Limb (tissue), 2 donors: Measurements from ENCODE around the gene DBX1.

Experiments used
- DNase-seq, 2 donors: peaks; one replicate each; pipeline ENCODE4 v3.0.0-alpha.2; 2016; ENCODE audit errors: extremely low spot score in 2 of 2

DBX1 gene

DNA sequence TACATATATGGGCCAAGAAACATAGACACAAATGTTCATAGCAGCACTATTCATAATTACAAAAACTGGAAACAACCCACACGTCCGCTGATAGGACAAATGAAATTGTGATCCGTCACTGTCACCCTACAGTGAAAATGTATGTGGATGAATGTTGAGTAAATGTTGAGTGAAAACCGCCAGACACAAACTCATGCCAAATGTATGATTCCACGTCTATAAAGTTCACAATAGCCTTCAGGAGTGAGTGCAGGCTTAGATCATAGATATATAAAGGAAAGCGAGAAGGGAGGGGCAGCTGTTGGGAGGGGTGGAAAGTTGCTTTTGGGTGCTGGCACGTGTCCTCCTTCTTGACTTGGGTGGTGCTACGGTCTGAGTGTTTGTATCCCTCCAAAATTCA is 33.6 kb downstream of the DBX1 start:
- DNase-seq = no peak

DNA sequence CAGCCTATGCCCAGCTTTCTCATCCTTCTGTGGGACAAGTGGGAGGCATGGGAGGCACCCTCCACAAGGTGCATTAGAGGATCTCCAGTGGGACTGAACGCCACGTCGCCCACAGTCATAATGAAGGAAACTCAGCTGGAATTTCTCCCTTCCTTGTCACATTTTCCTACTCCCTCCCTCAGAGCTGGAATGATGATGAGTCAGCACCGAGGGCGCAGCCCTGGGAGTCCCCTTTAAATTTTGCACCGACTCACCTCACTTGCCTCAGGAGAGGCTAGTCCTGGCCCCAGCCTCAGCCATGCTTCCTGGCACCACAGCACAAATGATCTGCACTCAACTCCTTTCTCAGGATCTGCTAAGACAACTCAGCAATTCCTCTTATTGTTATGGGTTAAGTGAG is 34.3 kb downstream of the DBX1 start:
- DNase-seq = no peak

DNA sequence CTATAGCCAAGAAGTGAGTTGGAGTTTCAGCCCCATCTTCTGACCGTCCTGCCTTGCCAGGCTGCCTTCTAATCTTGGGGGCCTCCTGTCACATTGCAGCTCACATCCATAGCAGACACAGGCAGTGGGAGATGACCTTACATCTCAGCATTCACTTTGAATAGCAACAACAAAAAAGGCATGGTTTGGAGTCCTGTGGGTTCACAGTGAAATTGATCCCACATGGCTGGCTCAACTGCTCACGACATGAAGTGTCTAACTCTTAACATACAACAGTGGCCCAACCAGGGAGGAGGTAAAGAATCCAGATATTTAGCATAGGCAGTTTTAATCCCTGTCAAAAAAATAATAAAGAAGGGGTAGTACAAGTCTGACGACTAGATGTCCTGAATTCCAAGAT is 38.1 kb downstream of the DBX1 start:
- no peak for DNase-seq

DNA sequence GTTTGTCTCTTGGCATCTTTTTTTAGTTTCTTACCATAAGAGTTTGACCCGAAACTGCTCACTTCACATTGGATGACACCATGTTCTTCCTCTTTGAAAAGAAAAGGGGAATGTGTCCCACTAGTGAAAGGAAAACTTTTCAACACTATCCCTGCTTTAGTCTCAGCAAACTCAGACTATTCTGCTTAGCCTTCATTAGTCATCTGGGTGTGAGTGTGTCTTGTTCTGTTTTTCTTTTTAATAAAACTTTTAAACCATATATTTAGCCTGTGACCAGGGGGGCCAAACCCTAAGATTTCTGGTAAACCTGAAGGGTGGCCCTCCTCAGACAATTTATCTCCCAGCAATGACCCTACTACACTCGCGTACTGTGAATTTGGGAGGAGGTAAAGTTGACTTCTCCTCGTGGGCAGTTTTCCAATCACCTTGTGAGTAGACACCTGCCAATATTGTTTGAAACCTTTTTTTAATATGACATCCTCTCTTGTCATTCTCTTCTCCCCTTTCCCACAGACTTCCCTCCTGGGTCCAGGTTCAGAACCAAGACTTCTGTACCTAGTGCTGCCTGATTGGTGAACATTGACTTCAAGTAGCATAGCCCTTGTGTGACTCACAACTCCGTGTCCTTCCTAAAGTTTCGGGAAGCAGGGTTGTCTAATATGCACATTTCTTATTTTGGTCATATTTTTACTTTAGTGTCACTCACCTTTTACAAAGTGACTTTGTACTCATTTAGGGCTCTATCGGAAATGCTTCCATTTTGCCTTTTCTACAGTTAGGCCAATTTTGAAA is 39.9 kb downstream of the DBX1 start:
- DNase-seq = no peak

DNA sequence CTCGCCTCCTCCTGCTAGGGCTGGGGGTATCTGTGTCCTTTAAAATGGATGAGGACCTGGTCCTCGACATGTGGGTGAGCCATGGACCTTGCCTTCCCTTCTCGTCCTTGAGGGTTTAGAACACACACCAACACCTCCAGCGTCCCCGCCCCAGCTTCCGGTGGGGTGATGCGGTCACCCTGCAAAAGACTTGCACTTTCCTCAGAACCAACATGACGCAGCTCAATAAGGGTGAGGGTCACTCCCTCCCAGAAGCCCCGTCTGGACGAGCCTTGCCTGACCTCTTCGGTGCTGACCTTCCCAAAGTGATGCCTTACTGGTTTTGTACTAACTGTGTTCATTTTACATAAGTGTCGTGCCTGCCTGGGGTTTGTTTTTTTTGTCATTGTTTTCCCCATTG is 41.0 kb downstream of the DBX1 start:
- DNase-seq = no peak

DNA sequence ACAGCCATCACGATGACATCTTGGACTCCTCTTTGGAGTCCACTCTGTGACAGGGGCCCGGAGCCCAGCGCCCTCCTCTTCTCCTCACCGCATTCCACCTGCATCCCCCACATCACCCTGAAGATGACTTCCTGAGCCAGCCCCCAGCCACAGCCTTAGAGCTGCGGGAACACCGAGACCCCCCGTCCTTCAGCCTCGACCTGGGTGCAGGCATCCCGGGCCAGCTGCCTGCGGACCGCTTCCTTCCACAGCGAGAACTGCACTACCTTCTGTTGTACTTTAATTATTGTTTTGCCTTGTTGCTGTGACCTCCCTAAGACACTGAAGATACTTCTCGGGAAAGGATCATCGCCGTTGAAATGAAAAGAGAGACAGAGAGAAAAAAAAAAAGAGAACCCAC is 42.1 kb downstream of the DBX1 start:
- DNase-seq = no peak

DNA sequence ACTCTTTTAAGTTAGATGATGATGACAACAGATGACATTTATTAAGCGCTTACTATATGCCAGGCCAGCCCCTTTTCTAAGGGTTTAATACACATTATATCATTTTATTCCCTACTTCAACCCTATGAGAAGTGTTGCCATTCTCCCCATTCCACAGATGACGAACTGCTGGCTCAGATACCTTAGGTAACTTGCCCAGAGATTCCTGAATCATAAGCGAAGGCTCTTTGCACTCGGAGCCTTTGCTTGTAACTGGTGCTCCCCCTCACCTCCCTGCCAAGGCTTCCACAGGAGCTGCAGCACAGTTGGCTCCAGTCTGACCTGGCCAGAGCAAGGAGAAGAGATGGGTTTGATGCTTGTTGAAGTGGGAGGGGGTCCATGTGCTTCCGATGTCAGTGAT is 43.0 kb downstream of the DBX1 start:
- no peak for DNase-seq

DNA sequence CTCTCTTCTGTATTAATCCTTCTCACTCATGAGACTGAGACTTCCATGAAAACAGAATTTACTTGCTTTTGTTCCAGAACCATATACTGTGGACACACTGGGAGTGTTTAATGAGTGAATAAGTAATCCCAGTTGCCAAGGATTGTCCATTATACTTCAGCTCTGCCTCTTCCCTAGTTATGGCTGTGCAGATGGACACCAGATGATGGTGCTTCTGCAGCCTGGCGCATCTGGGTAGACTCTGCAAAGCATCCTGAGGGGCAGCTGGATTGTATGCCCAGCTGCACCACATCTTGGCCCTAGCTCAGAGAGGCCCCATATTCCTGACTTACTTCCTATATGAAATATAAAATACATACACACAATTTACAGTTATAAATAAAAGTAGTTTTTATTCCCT is 43.5 kb downstream of the DBX1 start:
- DNase-seq = no peak

DNA sequence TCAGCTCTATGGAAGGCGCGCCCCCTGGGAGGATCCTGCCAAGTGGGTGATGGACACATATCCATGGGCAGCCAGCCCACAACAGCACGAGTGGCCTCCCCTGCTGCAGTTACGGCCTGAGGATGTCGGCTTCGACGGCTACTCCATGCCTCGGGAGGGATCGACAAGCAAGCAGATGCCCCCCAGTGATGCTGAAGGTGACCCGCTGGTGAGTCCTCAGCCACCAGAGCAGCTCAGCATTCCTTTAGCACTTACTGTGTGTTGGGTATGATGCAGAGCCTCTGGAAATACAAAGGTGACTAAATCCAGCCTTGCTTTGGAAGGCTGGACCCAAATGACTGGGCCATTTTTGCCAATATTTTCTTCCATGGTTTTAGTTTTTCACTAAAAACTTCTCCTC is 45.7 kb downstream of the DBX1 start:
- no peak for DNase-seq

DNA sequence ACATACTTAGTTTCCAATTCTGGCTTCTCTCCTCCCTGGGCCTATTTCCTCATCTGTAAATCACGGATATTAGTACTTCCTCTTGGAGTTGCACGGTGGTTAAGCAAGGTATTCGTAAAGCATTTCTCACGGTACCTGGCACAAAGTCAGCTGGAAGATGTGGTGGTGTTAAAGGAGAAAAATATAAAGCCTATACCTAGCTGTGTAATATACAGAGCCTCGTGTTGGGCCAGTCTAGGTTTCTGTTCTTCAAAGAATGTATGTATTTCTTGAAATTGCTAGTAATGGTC is 47.2 kb downstream of the DBX1 start:
- no peak for DNase-seq

DNA sequence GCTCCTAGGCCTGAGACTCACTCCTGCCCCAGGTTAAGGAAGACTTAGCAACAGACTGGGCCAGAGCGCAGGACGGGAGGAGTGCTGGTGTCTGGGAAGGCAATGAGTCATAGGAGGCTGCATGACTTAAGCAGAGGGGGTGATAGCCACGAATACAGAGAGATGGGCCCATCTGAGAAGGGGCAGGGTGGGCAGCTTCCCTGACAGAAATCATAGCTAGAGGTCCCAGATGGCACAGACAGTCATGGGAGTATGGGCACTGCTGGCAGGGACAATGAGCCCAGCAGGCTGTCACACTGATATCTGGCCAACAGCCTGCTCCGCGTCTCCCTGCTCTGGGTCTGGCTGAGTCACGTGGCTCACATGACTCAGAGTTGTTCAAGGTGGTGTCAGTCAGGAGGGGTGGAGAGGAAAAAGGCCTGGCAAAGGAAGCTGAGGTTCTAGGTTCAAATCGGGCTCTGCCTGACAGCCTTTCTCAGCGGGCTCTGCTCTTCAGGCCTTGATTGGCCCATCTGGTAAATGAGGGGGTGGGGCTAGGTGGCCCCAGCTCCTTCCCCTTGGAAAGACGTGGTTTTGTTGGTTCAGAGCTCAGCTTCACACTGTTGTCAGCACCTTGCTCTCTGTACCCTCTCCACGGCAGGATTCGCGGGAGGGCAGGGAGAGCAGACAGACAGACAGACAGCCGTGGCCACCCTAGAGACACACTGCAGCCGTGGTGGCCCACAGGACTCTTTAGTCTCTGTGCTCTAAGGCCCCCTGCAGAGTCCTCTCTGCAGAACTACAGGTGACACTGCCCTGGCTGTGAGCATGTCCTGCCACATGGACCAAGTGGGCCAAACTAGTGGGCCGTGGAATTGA is 47.8 kb downstream of the DBX1 start:
- DNase-seq = no peak

DNA sequence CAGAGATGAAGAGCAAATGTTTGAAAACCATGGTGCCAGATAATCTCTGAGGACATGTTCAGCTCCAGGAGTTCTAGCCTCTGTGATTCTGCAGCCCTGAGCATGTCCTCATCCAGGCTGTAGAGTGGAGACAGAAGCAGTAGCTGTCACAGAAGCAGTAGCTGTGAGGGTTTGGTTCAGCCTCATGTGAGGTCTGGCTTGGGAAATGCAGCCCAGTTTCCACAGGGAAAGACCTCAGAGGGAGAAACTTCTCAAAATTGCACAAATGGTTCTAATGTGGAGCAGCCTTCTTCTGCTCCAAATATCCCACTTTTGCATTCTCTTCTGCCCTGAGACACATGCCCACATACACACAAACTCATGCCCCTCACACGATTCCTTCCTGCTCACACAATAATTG is 48.4 kb downstream of the DBX1 start:
- no peak for DNase-seq

DNA sequence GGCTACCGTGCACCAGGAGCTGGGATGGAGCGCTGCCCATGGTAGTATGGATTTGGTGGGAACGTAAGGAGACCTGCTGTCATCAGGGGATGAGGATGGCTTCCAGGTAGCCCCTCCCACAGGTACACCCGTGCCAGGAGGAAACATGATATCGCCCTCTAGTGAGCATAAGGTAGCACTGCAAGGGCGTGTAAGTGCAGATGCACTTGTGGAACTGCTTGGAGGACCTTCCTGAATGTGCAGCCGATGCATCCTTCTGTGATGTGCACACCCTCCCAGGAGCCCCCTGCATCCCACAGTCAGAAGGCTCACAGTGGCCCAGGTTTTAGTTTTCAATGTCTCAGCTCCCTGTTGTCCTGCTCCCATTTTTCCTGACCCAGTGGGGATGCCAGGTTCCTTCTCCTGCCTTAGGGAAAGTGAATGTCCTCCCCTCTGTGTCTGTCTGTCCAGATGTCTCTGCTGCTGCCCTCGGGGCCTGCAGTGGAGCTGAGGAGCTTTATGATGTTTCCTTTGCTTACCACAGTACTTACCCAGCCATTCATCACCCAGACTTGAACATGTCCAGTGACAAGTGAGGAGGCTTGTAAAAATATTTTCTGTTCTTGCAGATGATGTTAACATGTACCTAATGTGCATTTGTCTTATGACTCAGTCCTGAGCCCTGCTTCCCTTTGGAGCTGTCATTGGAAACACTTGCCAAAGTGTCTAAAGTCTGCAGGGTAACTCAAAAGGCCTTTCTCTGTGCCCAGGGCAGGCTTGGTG is 49.2 kb downstream of the DBX1 start:
- DNase-seq = peak in 1 of 2 donors; percentile 51

DNA sequence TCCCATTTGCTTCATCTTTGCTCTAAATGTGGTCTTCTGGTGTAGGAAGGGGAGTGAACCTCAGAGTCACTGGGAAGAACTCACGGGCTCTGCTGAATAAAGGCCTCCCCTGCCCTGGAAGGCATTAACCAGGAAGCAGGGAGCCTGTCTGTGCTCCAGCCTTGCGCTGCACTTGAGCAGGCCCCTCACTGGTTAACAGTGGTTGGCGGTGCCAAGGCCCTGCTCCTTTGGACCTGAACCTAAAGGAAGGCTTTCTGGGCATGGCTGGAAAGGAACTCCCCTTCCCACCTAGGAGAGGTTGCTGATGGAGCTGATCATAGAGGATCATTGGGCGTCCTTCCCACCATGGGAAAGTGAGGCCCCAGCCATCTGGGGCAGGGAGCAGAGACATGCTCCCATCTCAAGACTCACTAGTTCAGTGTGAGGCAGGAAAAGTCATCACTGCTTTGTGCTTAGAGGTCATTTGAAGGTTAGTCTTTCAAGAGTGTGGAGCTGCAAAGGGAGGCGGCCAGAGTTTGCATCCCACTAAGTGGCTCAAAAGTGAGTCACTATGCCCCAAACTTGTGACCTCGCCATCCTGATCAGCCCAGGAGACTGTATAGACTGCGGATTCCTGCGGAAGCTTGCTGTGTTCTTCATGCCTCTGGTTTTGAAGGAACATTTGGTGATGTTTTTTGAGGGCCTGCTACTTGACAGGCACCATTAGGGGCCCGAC is 50.4 kb downstream of the DBX1 start:
- DNase-seq = no peak
